ENCODE data around the gene ABCF1. TPM values are rescaled to one million over a fixed set of nuclear protein-coding genes. Genes with fewer than 3 reads are reported as not detected.

The ABCF1 gene
- total RNA-seq, 2 donors from 2014 or later: 43.6 to 61.3 TPM

DNA sequence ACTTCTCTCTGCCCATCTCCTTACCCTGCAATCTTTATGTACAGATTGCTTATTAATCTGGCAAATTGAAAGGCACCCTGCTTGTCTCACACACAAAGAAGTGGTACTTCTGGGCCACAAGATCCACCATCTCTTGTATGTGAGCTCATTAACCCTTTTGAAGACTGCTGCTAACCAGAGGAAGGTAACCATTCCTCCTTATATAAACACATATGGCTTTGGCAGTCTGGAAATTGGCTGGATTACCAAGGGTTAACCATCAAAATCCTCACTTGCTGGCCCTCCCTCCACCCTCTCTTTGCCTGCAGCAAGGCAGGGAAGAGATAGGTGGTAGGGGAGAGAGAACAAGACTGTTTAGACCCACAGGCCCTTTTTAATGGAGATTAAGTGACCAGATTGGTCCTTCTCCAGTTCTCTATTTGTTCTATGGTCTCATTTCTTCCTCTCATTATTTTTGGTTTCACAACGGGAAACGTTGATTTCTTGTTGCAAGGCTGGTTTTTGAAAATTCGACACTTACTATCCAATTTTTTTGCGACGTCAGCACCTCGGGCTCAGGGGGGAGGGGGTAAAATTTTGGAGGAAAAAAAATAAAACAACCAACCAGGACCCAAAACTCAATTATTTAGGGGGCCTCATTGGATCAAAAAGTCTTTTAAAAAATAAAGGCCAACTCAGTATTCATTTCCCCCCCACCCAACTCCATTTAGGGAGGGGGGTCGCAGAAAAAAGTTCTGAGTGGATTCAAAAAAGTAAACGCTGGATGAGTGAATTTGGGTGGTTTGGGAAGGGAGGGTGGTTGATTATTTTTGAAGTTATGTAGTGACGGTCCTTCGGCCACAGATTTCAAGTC lies 44.9 kb downstream of the ABCF1 start:
- Histone ChIP-seq H3K9ac (ENCODE audit: low read depth in 2 of 2, low read length in 2 of 2) (peak overlapping the region; percentile 96 to 100), H3K27ac (peak overlapping the region; percentile 93), H3K4me1 (peaks cover 4% of the 10 kb centered on the region), H3K36me3 (no peaks in the 10 kb centered on the region), H3K27me3 (no peaks in the 10 kb centered on the region), H3K9me3 (no peaks in the 10 kb centered on the region), H3K4me3 (peak overlapping the region; percentile 63)
- intact Hi-C loops (cut with DNase I): no loop called here
- no peak for DNase-seq
- TF ChIP-seq, protein P1, sequence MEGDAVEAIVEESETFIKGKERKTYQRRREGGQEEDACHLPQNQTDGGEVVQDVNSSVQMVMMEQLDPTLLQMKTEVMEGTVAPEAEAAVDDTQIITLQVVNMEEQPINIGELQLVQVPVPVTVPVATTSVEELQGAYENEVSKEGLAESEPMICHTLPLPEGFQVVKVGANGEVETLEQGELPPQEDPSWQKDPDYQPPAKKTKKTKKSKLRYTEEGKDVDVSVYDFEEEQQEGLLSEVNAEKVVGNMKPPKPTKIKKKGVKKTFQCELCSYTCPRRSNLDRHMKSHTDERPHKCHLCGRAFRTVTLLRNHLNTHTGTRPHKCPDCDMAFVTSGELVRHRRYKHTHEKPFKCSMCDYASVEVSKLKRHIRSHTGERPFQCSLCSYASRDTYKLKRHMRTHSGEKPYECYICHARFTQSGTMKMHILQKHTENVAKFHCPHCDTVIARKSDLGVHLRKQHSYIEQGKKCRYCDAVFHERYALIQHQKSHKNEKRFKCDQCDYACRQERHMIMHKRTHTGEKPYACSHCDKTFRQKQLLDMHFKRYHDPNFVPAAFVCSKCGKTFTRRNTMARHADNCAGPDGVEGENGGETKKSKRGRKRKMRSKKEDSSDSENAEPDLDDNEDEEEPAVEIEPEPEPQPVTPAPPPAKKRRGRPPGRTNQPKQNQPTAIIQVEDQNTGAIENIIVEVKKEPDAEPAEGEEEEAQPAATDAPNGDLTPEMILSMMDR (IDR thresholded peaks at IDR 0.05): no peak

DNA sequence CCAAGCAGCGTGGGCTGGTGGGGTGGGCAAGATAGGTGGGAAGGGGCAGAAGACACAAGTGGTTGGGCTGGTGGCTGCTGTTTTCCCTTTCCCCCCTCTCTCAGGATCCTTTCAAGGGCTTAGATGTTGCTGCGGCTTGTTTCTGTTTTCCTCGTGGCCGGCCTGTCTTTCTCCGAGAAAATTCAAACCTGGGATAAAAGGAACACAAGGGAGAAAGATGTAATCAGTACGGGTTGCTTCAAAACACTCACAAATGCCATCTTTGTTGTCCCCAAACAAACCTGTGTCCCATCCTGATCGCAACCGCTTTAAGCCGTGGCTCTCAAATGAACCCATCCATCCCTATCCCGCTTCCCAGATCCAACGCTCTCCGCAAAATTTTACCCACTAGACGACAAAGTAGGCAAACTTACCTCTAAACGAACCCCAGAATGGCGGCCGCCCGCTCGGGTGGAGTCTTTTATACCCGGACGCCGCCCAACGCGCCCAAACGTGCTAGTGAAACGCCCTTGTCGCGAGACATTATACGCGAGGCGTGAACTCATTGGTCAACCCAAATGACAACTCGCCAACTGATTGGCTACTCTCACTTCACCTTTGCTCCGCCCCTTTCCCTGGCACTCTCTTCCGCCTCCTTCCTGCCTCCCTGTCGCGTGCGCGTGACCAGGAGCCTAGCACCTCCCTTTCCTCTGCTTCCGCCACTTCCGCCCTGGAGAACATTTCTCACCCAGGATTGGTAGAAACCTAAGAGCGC lies 45.7 kb downstream of the ABCF1 start, which contains the start of gene PPP1R10:
Gene PPP1R10 (minus strand): TSS at position 433 of the 754 bp plus-strand sequence. CDS start 7,299 bp downstream, outside the sequence.
- intact Hi-C loops (cut with DNase I): no loop called here
- H3K27me3 ChIP-seq: no peaks in the 10 kb centered on the region
- peak within 1 kb of the TSS; percentile 63 for H3K4me3 ChIP-seq
- H3K4me1 ChIP-seq: peaks cover 4% of the 10 kb centered on the region
- no peaks in the 10 kb centered on the region for H3K9me3 ChIP-seq
- H3K36me3 ChIP-seq: no peaks in the 10 kb centered on the region
- H3K27ac ChIP-seq: peak within 1 kb of the TSS; percentile 93
- DNase-seq: peak; percentile 99
- H3K9ac ChIP-seq (ENCODE audit: low read depth in 2 of 2, low read length in 2 of 2): peak within 1 kb of the TSS; percentile 96 to 100
- TF ChIP-seq, protein P1 (IDR thresholded peaks at IDR 0.05): no peak

DNA sequence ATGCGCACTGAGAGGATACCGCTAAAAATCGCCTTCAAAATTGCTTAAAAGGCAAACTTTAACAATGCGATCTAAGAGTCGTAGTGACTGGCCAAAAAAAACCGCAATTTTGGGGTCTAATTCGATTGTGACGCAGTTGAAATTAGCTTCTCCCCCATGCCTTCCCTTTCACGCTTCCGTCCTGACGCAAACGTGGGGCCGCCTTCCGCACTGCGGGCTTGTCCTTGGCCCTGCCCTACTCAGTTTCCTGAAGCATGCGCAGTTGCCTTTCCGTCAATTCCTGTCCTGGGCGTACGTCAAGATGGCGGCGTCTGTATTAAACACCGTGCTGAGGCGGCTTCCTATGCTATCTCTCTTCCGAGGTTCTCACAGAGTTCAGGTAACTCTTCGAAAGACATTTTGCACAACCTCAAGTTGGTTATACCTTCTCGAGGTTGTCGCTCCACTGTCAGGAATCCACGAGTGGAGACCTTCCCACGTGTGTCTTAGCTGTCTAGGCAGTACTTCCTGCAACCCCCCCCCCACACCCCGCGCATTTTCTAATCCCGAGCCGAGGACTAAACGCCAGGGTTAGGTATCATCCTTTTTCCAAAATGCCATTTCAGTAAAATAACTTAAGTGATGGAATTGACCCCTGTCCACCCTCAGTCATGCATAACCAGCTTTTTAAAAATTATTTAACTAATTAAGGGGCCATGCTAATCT lies 46.5 kb downstream of the ABCF1 start, which contains the start of gene MRPS18B:
Gene MRPS18B (plus strand): TSS at position 276 of the 705 bp plus-strand sequence. CDS start 26 bp downstream, at position 302.
- peak within 1 kb of the TSS; percentile 96 to 100 for H3K9ac ChIP-seq (ENCODE audit: low read depth in 2 of 2, low read length in 2 of 2)
- H3K27ac ChIP-seq: peak within 1 kb of the TSS; percentile 93
- no peaks in the 10 kb centered on the region for H3K9me3 ChIP-seq
- H3K4me1 ChIP-seq: peaks cover 4% of the 10 kb centered on the region
- H3K36me3 ChIP-seq: peaks cover 2% of the 10 kb centered on the region
- peak within 1 kb of the TSS; percentile 63 for H3K4me3 ChIP-seq
- peak; percentile 98 for DNase-seq
- intact Hi-C loops (cut with DNase I): no loop called here
- H3K27me3 ChIP-seq: no peaks in the 10 kb centered on the region
- TF ChIP-seq, protein P1 (IDR thresholded peaks at IDR 0.05): no peak

DNA sequence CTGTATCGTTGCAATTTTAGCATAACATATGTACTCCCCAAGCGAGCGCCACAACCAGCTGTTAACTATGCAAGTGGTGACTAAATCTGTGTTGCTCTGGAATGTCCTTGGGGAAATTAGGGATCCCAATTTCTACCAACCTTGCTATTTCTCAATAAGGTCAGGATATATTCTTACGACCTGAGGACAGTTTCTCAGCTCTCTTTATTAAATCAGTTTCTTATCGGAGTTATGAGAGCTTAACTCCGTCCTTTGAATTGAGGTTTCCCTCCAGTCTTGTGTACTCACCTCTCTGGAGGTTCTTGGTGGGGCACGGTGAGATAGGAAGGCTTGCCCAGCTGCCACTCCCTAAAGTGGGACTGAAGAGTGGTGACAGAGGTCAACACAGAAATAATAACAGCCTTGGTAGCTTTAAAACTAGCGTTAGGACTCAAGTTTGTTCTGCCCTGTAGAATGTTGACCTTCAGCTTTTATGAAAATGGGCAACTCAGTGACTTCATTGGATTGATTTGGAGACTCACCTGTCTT lies 47.1 kb downstream of the ABCF1 start:
- Histone ChIP-seq H3K4me1 (peaks cover under 1% of the 10 kb centered on the region), H3K36me3 (peaks cover 6% of the 10 kb centered on the region), H3K27me3 (no peaks in the 10 kb centered on the region), H3K9ac (ENCODE audit: low read depth in 2 of 2, low read length in 2 of 2) (peak overlapping the region; percentile 60 to 100), H3K27ac (peak overlapping the region; percentile 90), H3K4me3 (peak overlapping the region; percentile 49), H3K9me3 (no peaks in the 10 kb centered on the region)
- TF ChIP-seq, protein P1 (IDR thresholded peaks at IDR 0.05): no peak
- peak; percentile 60 for DNase-seq
- intact Hi-C loops (cut with DNase I): no loop called here

- intact Hi-C loops (cut with DNase I): no loop called here
- TF ChIP-seq, protein P1 (IDR thresholded peaks at IDR 0.05): no peak
- peaks cover 6% of the 10 kb centered on the region for H3K36me3 ChIP-seq
These were observed 48.3 kb downstream of the ABCF1 start for GRCh38 chr6:30619561-30619960.

More at GRCh38 chr6:30619561-30619960, 48.3 kb downstream of the ABCF1 start:
- H3K27me3 ChIP-seq: no peaks in the 10 kb centered on the region
- no peak overlapping the region for H3K4me3 ChIP-seq
- H3K9me3 ChIP-seq: no peaks in the 10 kb centered on the region
- H3K9ac ChIP-seq (ENCODE audit: low read depth in 2 of 2, low read length in 2 of 2): no peak overlapping the region
- DNase-seq: no peak
- no peaks in the 10 kb centered on the region for H3K4me1 ChIP-seq
- no peak overlapping the region for H3K27ac ChIP-seq
